AG08396 (cell line): ENCODE measurements around the gene DNAJC17.

Experiments
- DNase-seq: peaks from one replicate; pipeline ENCODE4 v3.0.0; 2012; ENCODE audit warnings: low spot score, mixed read lengths

DNAJC17 gene, protein sequence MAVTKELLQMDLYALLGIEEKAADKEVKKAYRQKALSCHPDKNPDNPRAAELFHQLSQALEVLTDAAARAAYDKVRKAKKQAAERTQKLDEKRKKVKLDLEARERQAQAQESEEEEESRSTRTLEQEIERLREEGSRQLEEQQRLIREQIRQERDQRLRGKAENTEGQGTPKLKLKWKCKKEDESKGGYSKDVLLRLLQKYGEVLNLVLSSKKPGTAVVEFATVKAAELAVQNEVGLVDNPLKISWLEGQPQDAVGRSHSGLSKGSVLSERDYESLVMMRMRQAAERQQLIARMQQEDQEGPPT

DNA sequence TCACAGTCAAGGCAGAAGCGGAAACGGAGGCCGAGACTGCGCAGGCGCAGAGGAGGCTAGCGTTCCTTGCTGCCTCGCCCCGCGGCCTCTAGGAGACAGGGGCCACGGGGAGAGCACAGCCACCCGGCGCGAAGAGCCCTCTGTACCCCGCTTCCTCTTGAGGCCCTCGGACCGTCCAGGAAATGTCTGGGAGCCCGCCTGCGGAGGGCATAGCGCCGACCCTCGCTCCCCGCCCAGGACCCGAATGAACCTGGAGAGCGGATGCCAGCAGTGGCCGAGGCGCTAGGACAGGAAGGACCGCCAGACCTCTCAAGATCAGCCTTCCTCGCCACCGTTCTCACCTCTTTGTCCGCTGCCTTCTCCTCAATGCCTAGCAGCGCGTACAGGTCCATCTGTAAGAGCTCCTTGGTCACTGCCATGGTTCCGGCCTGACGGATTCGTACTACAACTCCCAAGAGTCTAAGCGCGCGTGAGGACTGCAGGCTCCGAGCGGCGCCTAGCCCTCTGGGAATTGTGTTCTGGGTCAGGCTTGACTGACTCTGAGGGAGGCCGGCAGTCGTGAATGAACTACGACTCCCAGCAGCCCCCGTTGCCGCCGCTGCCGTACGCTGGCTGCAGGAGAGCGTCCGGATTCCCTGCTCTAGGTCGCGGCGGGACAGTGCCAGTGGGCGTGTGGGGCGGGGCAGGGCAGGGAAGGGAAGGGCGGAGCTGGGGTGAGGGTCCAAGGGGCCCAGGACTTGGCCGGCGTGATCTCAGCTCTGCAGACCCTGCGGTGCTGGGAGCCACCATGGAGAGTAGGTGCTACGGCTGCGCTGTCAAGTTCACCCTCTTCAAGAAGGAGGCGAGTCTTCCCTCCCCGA, at the start of gene DNAJC17, which contains the start of gene ZFYVE19:
Gene DNAJC17, minus strand, starts transcription at position 446 of the 860 bp plus-strand sequence. Its CDS starts 27 bp downstream, at position 419.
Gene ZFYVE19, plus strand, starts transcription at position 62 of the 860 bp plus-strand sequence. Its CDS starts 501 bp downstream, at position 563.
- peak; percentile 91 for DNase-seq

DNA sequence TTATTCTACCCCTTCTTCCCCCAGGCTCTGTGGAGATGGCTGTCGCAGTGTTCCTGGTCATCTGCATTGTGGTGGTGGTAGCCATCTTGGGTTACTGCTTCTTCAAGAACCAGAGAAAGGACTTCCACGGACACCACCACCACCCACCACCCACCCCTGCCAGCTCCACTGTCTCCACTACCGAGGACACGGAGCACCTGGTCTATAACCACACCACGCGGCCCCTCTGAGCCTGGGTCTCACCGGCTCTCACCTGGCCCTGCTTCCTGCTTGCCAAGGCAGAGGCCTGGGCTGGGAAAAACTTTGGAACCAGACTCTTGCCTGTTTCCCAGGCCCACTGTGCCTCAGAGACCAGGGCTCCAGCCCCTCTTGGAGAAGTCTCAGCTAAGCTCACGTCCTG, 49.5 kb upstream of the DNAJC17 start:
- no peak for DNase-seq

DNA sequence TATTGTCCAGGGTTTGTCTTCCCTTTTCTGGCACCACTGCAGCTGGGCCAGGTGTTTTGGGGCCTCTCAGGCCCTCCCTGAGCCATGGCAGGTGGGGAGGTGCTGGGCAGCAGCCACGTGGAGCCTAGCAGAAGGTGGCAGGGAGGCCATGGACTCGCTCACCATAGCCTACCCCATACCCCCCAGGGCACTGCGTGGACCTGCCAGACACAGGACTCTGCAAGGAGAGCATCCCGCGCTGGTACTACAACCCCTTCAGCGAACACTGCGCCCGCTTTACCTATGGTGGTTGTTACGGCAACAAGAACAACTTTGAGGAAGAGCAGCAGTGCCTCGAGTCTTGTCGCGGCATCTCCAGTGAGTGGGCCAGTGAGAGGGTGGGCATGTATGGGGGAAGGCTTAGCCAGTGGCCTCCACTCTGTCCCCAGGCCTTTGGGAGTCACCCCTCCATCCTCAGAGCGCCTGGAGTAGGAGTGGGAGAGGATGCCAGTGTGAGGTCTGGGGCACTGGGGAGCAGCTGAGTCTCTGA, 48.5 kb upstream of the DNAJC17 start:
- no peak for DNase-seq

DNA sequence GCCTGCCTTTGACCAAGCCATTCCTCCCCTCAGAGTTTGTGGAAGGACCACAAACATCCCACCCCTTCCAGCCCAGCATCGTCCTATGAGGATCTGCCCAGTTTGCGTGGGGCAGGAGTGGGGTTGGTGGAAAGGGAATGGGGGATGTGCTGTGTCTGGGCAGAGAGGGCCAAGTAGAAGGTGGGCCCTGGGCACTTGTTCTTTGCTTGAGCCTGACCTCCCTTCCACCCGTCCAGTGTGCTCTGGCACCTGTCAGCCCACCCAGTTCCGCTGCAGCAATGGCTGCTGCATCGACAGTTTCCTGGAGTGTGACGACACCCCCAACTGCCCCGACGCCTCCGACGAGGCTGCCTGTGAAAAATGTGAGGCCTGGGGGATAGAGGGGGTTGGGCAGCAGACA, 46.9 kb upstream of the DNAJC17 start:
- no peak for DNase-seq

DNA sequence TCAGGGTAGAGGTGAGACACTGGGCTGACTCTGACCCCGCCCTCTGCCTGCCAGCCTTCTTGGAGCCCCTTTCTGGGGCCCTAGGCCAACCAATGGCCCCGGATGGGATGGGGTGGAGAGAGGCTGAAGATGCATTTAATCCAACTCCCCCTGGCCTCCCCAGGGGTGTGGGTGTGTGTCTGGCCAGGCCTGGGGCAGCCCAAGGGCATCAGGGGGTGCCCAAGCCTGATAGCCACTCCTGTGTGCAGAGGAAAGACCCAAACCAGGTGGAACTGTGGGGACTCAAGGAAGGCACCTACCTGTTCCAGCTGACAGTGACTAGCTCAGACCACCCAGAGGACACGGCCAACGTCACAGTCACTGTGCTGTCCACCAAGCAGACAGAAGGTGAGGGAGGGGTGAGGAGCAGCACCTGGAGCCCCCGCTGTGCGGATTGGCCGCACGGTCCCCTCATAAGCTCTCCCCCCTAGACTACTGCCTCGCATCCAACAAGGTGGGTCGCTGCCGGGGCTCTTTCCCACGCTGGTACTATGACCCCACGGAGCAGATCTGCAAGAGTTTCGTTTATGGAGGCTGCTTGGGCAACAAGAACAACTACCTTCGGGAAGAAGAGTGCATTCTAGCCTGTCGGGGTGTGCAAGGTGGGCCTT, 46.1 kb upstream of the DNAJC17 start:
- no peak for DNase-seq

DNA sequence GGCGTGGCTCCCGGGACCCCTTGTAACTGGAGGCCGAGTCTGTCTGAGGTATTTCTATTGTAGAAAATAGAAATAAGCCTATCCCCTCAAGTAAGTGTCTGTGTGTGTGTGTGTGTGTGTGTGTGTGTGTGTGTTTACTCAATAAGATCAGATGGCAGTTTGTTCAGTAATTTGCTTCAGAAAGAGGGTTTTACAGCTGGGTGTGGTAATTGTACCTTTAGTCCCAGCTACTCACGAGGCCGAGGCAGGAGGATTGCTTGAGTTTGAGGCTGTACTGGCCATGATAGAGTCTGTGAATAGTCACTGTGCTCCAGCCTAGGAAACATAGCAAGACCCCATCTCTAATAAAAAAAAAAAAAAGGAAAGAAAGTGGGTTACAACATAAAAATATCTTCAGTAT, 45.3 kb upstream of the DNAJC17 start:
- DNase-seq = no peak

DNA sequence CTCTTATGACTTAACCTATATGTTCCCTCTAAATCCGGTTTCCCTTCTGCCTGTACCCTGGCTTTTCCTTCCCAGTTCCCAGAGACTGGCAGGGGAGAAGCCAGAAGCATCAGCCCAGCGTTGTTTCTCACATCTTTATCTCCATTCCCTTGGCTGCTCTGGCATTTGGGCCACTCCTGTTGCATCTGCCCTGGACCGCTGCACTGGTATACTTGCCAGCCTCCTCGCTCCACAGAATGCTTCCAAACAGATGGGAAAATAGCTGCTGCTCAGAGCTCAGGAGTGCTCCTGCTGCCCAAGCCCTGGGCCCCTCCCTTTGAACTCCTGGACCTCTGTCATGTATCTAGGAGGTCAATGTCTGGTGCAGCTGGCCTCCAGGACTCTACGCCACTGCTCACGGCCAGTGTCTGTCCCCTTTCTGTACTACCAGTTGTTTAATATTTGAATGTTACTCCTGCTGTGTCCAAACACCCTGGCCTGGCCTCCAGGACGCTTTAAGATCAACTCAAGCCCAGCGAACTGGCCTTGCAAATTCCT, 43.4 kb upstream of the DNAJC17 start:
- DNase-seq = no peak

DNA sequence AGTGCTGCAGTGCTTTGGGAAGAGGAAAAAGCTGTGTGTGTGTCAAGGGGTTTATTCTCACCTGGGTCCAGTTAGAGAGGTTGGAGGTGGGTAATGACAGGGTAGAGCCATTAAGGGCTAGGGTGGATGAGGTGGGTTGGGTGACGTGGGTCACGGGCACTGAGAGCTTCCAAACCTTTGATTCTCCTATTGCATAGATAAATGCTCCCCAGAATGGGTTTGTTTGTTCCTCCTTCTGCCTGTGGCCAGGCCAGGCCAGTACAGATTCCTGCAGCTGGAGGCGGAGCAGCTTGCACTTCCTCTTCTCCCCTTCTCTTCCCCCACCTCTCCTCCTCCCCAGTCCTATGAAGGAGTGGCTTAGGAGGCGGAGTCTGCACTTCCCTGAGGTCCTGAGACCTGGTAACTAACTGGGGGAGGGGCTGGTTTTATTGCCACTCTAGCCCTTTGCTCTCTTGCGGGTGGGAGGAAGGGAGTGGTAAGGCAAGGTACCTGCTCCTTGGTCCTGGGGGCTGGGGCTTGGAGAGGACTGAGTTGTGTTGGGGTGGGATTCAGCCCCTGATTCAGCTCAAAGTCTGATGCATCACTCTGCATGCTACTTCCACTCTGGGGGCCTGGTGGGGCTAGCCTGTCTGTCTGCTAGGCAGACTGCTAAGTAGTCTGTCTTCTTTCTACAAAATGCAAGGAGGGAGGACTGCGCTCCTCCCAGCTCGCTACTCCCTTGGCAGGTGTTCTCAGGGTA, 40.1 kb upstream of the DNAJC17 start:
- no peak for DNase-seq

DNA sequence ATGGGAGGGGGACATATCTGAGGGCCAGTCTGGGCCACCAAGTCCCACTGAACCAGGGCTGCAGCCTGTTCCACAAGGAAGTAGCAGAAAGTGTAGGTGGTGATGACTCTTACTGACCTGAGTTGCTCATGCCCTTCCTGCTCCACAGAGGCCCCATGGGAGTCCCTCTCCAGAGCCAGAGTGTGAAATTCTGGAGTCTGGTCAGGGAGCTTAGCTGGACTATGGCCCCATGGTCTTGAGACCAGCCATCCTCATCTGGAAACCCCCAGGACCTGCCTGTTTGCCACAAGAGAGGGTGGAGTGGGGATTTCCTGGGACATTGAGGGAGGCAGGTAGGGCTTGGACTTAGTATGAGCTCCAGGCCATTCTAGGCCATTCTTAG, 39.6 kb upstream of the DNAJC17 start:
- no peak for DNase-seq

DNA sequence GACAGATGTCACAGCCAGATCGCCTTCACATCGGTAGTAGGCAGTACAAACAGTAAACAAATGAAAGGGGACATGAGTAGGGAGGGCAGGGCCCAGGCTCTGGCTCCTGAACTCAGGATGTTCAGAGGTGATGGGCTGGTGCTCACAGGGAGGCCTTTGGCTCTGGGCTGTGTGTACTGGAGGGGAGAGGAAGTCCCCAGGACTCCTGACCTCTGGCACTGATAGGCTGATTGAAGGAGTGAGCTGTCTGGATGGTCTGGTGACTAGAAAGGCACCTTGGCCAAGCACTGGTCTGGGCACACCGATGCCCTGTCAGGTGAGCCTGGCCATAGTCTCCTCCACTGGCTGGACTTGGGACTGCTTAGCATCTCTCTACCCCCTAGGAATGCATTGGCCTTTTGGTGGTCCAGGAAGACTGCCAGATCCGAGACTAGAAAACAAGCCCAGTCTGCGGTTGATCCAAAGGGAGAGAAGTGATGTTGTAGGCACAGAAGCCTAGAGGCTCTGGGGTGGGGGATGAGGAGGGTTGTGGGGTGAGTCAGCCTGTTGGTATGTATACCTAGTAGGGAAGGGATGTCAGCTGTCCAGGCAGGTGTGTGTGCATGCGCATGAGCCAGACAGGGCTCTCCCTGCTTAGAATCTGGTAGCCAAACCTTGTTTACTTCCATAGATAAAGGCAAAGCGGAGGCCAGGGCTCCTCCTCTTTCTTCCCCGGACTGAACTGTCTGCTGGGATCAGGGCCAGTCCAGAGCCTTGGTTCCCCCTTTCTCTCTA, 38.4 kb upstream of the DNAJC17 start:
- no peak for DNase-seq

DNA sequence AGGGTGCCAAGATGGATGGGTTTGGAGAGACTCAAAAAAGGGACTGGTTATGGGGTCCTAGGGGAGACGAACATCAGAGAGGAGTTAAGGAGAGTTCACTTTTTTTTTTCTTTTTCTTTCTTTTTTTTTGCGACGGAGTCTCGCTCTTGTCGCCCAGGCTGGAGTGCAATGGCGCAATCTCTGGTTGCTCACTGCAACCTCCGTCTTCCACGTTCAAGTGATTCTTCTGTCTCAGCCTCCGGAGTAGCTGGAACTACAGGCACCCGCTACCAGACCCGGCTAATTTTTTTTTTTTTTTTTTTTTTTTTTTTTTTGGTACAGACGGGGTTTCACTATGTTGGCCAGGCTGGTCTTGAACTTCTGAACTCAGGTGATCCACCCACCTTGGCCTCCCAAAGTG, 37.8 kb upstream of the DNAJC17 start:
- no peak for DNase-seq

DNA sequence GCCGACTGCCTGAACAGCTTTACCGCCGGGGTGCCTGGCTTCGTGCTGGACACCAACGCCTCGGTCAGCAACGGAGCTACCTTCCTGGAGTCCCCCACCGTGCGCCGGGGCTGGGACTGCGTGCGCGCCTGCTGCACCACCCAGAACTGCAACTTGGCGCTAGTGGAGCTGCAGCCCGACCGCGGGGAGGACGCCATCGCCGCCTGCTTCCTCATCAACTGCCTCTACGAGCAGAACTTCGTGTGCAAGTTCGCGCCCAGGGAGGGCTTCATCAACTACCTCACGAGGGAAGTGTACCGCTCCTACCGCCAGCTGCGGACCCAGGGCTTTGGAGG, 37.4 kb upstream of the DNAJC17 start:
- DNase-seq = peak; percentile 40

DNA sequence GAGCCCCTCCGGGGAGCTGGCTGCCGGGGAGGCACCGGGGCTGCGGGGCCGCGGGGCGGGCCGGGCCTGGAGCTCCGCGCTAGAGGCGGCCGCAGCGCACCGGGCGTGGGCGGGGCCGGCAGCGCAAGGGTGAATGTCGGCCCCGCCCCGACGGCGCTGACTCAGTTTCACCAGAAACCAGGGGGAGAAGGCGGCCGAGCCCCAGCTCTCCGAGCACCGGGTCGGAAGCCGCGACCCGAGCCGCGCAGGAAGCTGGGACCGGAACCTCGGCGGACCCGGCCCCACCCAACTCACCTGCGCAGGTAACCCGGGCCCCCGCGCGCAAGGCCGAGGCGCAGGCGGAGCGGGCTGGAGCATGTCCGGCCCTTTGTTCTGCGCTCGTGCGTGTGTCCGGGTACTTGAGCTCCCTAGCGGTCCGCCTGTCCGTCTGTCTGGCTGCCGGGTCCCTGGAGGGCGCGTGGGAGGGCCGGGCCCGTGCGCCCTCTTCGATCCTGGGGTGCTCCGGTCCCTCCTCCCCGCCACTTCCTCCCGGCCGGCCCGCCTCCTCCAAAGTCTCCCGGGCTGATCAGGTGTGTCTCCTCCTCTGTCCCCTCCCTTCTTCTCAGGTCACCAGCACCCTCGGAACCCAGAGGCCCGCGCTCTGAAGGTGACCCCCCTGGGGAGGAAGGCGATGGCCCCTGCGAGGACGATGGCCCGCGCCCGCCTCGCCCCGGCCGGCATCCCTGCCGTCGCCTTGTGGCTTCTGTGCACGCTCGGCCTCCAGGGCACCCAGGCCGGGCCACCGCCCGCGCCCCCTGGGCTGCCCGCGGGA, 36.8 kb upstream of the DNAJC17 start, which contains the start of gene SPINT1:
Gene SPINT1, plus strand, starts transcription at position 164 of the 811 bp plus-strand sequence. Its CDS starts 507 bp downstream, at position 671.
- DNase-seq = no peak

DNA sequence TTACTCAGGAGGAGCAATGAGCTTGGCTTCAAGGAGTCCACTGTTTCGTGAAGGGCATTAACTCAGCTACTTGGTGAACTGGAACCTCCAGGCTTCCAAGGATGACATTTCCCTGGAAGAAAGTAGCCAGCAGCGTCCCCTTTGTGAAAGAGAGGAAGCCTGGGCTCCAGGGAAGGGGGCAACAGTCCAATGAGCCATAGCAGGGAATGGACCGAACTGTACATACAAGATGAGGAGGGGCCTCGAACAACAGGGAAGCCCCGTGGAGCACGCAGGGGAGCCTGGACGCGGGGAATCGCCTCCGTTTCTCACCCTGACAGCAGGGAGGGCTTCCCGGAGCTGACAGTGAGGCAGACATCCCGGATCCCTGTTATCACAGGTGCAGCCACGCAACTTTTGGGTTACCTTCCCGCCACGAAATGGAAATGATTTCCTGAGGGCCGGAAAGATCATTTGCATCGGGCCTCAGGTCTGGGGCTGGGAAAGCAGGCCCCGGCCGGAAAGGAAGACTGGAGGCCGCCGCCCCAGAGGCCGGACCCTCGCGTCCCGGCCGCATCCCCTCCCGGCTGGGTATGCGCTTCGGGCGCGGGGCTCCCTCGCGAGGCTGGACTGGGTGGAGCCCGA, 36.1 kb upstream of the DNAJC17 start:
- DNase-seq = no peak

DNA sequence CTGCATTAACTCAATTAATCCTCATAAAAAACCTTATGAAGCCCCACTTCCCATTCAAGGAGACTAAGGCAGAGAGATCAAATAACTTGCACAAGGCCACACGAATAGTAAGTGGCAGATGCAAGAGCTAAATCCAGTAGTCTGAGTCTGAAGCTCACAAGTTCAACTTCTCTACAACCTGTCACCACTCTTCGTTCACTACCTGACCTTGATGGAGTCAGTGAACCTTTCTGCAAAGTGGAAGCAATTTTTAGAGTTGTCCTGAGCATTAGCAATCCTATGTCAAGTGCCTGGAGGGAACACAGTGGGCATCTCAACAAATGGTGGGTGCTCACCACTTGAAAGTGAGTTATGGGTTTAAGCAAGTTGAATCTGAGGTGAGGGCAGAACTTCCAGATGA, 34.5 kb upstream of the DNAJC17 start:
- no peak for DNase-seq

DNA sequence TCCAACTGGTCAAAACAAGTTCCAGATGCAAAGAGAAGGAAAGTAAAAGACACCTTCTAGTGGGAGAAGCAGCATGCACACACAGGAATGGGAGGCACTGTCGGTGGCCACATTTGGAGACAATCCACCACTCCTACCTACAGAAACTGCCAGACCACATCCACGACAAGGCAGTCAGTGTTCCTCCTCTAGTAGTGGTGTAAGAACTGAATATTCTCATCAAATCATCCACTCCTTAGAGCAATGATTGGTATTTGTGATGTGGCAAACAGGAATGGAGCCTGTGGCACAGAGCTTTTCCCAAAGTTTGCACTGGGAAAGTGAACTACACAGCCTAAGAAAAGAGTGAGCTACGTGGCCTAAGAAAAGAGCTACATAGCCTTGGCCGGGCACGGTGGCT, 31.5 kb upstream of the DNAJC17 start:
- no peak for DNase-seq

DNA sequence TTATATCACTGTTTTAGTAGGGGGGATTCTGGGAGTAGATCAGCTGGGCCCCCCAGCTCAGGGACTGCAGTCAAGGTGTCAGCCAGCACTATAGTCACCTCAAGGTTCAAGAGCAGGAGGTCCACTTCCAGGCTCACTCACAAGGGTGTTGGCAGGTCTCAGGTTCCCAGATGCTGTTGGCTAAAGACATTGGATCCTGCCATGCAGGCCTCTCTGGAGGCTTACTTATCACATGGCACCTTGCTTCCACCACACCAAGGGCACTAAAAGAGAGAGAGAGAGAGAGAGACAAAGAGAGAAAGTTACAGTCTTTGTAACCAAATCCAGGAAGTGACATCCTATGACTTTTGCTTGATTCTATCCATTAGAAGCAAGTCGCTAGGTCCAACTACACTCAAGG, 28.7 kb upstream of the DNAJC17 start:
- DNase-seq = no peak

DNA sequence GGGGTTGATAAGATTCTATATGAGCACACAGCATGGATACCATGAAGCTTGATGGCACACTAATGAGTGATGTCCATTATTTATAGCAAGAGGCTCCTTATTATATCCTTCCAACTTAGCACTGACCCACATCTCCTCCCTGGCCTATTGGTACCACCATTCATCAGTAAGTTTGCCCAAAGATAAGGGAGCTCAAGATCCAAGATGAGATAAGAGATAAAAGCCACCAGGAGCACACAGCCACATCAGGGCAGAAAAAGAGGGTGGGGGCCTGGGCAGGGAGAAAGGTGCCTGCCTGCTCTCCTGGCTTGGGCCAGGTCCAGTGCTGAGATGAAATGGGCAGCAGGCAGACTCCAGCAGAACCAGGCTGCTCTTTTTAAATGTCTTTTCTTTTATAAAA, 25.6 kb upstream of the DNAJC17 start:
- DNase-seq = peak; percentile 1

DNA sequence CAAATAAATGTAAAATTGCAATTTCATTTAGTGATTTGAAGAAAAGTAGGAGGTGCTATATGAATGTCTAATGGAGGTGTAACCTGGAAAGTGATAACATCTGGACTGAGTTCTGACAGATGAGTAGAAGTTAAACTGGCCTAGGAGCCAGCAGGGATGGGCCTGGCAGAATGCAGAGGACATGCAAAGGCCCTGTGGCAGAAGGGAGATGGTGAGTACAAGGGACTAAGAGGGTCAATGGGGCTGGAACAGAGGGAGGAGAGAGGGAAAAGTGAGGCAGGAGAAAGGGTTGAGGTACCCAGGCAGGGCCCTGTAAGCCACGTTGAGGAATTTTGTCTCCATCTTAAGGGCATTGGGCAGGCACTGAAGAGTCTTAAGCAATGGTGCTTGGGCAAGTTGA, 24.6 kb upstream of the DNAJC17 start:
- DNase-seq = no peak
